Skeletal muscle satellite cell (primary cell): ENCODE measurements around the gene TAF11.
"Not testable (repeated sequence)": the region's sequence is repeated elsewhere in the genome, so short reads cannot be mapped to it uniquely, and the experiment has no call there.

ENCODE experiments used
- H3K27me3 ChIP-seq: 2 replicates; pipeline ENCODE4 v1.7.0; 2013; ENCODE audit warnings: low read length; ENCODE audit not compliant: control insufficient read depth, insufficient read depth
- H3K36me3 ChIP-seq: 2 replicates; pipeline ENCODE4 v1.7.0; 2013; ENCODE audit warnings: mild to moderate bottlenecking, control low read depth, low read length; ENCODE audit not compliant: insufficient read depth
- H3K4me1 ChIP-seq: 2 replicates; pipeline ENCODE4 v1.7.0; 2013; ENCODE audit warnings: low read length; ENCODE audit not compliant: control insufficient read depth, insufficient read depth
- H3K4me2 ChIP-seq: 2 replicates; pipeline ENCODE4 v1.7.0; 2013; ENCODE audit warnings: mild to moderate bottlenecking, low read length
- H3K4me3 ChIP-seq: 2 replicates; pipeline ENCODE4 v1.7.0; 2013; ENCODE audit warnings: low read length
- H3K9ac ChIP-seq: 2 replicates; pipeline ENCODE4 v1.7.0; 2013; ENCODE audit warnings: mild to moderate bottlenecking, low read depth, low read length, moderate library complexity
- H3K9me3 ChIP-seq: replicated peaks from 2 replicates; pipeline ENCODE4 v1.7.0; 2013; ENCODE audit warnings: mild to moderate bottlenecking, control low read depth, low read length

The TAF11 gene

GRCh38 chr6:34858681-34859080 lies 29.2 kb downstream of the TAF11 start:
- Histone ChIP-seq H3K4me1 (no peaks in the 10 kb centered on the region), H3K27me3 (no peaks in the 10 kb centered on the region), H3K4me3 (no peak overlapping the region), H3K4me2 (no peak overlapping the region), H3K36me3 (peaks cover 11% of the 10 kb centered on the region), H3K9me3 (no peaks in the 10 kb centered on the region), H3K9ac (no peak overlapping the region)

- no peak overlapping the region for H3K9ac ChIP-seq
- H3K9me3 ChIP-seq: no peaks in the 10 kb centered on the region
- H3K27me3 ChIP-seq: no peaks in the 10 kb centered on the region
- no peaks in the 10 kb centered on the region for H3K4me1 ChIP-seq
- H3K4me2 ChIP-seq: no peak overlapping the region
- no peak overlapping the region for H3K4me3 ChIP-seq
- peaks cover 11% of the 10 kb centered on the region for H3K36me3 ChIP-seq
These were observed 32.4 kb downstream of the TAF11 start for GRCh38 chr6:34855463-34855862.

DNA sequence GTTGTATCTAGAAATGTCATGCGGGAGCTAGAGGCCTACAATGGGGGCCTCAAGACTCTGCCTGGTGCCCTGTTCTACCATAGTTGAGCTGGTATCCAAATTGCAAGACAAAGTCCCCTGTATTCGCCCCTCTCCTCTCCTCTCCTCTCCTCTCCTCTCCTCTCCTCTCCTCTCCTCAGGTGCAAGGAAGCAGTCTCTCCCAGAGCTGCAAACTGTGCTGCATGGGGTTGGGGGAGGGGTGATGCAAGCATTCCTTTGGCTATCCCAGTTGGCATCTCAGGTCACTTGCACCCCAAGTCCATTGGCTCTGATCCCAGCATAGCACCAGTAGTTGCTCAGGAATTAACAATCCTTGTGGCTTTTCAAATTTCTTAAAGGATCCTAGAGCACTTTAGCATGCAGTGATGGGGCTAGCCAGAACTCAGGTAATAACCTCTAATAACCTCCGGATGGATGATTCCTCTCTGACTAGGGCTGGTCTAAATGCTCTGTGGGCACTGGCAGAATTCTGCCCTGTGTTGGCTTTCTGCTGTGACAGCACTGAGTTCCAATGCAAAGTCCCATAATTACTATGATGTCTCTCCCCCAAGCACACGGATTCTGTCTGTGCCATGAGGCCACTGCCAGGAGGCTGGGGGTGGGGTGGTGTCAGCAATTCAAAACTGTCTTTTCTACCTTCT lies 35.3 kb downstream of the TAF11 start:
- no peak overlapping the region for H3K9ac ChIP-seq
- H3K9me3 ChIP-seq: no peaks in the 10 kb centered on the region
- H3K27me3 ChIP-seq: no peaks in the 10 kb centered on the region
- H3K4me1 ChIP-seq: no peaks in the 10 kb centered on the region
- peaks cover 3% of the 10 kb centered on the region for H3K36me3 ChIP-seq
- no peak overlapping the region for H3K4me3 ChIP-seq
- H3K4me2 ChIP-seq: no peak overlapping the region

DNA sequence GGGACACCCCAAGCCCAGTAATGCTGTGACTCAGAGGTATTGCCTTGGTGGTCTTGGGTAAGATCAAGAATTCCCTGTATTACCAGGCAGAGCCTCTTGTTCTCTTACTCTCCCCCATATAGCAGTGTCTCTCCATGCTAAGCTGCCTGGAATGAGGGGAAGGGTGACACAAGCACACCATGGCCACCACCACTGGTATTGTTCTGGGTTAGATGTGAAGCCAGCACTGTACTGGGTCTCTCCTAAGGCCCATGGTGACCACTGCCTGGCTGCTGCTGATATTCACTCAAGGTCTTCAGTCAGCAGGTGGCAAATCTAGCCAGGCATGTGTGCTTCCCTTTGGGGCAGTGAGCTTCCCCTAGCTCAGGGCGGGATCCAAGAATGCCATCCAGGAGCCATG lies 36.5 kb downstream of the TAF11 start:
- Histone ChIP-seq H3K4me1 (no peaks in the 10 kb centered on the region), H3K9ac (no peak overlapping the region), H3K4me3 (no peak overlapping the region), H3K4me2 (no peak overlapping the region), H3K9me3 (no peaks in the 10 kb centered on the region), H3K36me3 (no peaks in the 10 kb centered on the region), H3K27me3 (no peaks in the 10 kb centered on the region)

DNA sequence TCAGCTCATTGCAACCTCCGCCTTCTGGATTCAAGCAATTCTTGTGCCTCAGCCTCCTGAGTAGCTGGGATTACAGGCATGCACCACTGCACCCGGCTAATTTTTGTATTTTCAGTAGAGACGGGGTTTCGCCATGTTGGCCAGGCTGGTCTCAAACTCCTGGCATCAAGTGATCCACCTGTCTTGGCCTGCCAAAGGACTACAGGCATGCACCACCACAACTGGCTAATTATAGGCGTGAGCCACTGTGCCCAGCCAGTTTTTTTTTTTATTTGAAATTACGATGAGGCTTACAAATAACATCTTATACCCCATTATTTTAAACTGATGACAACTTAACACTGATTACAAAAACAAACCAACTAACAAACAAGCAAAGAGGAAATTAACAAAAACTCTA lies 38.8 kb downstream of the TAF11 start:
- H3K27me3 ChIP-seq, H3K4me3 ChIP-seq, H3K9ac ChIP-seq, H3K4me1 ChIP-seq, H3K4me2 ChIP-seq, H3K36me3 ChIP-seq, H3K9me3 ChIP-seq: not testable (repeated sequence)

DNA sequence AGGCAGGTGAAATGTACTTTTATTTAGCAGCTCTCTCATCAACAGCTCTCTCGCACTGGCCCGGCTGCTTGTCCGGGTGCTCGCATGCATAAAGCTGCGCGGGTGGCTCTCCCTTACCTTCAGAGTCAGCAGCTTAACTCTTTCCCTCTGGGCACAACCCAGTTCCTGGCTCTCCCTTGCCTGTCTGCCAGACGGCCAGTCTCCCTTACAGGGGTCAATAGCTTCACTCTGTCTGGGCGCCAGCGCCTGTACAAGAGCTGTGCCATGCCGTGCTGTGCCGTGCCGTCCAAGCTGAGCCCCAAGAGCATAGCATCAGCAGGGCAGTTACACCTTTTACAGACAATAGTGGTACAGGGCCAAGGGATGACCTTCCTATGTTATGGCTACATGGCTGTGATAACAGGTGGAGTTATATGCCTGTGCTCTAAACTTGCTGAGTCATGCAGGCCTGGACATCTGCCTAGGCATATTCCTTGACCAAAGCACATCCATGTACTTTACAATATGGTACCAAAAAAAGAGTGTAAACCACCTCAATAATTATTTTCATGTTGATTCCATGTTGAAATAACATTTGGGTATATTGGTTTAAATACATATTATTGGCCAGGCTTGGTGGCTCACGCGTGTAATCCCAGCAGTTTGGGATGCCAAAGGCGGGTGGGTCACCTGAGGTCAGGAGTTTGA lies 48.0 kb downstream of the TAF11 start:
- Histone ChIP-seq H3K9me3 (no peaks in the 10 kb centered on the region), H3K9ac (no peak overlapping the region), H3K27me3 (no peaks in the 10 kb centered on the region), H3K4me1 (peaks cover 6% of the 10 kb centered on the region), H3K4me2 (no peak overlapping the region), H3K4me3 (no peak overlapping the region), H3K36me3 (no peaks in the 10 kb centered on the region)

- Histone ChIP-seq H3K27me3 (no peaks in the 10 kb centered on the region), H3K4me3 (no peak overlapping the region), H3K4me1 (peaks cover 6% of the 10 kb centered on the region), H3K36me3 (no peaks in the 10 kb centered on the region), H3K9ac (no peak overlapping the region), H3K9me3 (no peaks in the 10 kb centered on the region), H3K4me2 (no peak overlapping the region)
These were observed 50.3 kb downstream of the TAF11 start for GRCh38 chr6:34837528-34837927.

DNA sequence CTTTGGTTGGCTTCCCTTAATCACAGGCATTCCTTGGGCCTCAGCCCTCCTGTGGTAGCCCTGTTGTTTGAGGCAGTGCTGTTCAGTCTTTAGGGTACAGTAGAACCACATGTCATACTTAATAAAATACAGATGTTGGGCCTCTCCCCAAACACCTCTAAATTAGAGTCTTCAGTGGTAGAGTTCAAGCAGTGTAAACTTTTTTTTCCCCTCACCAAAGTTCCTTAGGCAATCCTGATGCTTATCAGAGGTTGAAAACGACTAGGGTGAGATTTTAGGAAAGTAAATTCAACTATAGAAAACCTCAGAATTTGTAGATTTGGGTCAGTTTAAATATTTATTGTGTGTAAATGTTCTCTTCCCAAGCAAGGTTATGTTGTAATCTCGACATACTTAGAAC lies 51.4 kb downstream of the TAF11 start:
- Histone ChIP-seq H3K4me2 (no peak overlapping the region), H3K4me1 (peaks cover 6% of the 10 kb centered on the region), H3K36me3 (no peaks in the 10 kb centered on the region), H3K9ac (no peak overlapping the region), H3K27me3 (no peaks in the 10 kb centered on the region), H3K4me3 (no peak overlapping the region), H3K9me3 (no peaks in the 10 kb centered on the region)

DNA sequence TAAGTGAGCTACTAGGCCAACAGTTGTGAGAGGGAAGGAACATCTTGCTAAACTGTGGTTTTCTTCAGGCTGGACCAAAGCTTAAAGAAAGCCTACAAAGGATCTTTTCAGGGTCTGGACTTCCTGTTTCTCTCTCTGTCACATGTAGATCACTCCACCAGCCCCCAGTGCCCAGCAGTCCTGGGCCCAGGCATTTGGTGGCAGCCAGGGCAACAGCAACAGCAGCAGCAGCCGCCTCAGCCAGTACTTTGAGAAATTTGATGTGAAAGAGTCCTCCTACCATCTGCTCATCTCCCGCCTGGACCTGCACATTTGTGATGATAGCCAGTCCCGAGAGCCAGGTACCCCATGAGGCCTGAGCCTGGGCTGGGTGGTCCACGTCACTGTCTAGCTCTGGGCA lies 51.8 kb downstream of the TAF11 start:
- no peaks in the 10 kb centered on the region for H3K27me3 ChIP-seq
- peaks cover 6% of the 10 kb centered on the region for H3K4me1 ChIP-seq
- no peak overlapping the region for H3K4me2 ChIP-seq
- H3K4me3 ChIP-seq: no peak overlapping the region
- no peak overlapping the region for H3K9ac ChIP-seq
- no peaks in the 10 kb centered on the region for H3K36me3 ChIP-seq
- H3K9me3 ChIP-seq: no peaks in the 10 kb centered on the region

GRCh38 chr6:34834789-34835518 lies 52.9 kb downstream of the TAF11 start:
- H3K36me3 ChIP-seq: no peaks in the 10 kb centered on the region
- H3K9ac ChIP-seq: no peak overlapping the region
- H3K4me3 ChIP-seq: no peak overlapping the region
- no peak overlapping the region for H3K4me2 ChIP-seq
- peaks cover 5% of the 10 kb centered on the region for H3K4me1 ChIP-seq
- H3K9me3 ChIP-seq: no peaks in the 10 kb centered on the region
- no peaks in the 10 kb centered on the region for H3K27me3 ChIP-seq

DNA sequence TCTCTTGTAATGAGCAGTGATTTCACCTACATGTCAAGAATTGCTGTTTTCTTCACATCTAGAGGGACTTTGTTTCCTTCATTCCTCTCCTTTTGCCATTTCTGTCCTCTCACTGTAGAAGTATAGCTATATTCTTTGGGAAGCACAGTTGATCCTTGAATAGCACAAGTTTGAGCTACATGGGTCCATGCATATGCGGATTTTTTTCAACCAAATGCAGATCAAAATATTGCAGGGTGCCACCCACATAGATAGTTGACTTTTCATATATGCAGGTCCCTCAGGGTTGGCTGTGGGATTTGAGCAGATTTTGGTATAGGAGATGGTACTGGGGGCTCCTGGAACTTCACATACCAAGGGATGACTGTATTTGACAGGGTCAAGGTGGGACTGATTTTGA lies 54.9 kb downstream of the TAF11 start:
- Histone ChIP-seq H3K9me3 (no peaks in the 10 kb centered on the region), H3K9ac (no peak overlapping the region), H3K4me1 (no peaks in the 10 kb centered on the region), H3K4me2 (no peak overlapping the region), H3K27me3 (no peaks in the 10 kb centered on the region), H3K4me3 (no peak overlapping the region), H3K36me3 (no peaks in the 10 kb centered on the region)
